DND-41 (cell line): ENCODE data around the gene PLXNA4.

ENCODE experiments used
- ATAC-seq: fragments of 200-7000 bp; cut with Tn5 transposase; 3 replicates; pipeline ENCODE4 v1.9.1; 2021; ENCODE audit warnings: low read depth; ENCODE audit not compliant: insufficient read depth
- DNase-seq: peaks from one replicate; pipeline ENCODE4 v3.0.0-alpha.2; 2020
- H2AFZ ChIP-seq: 2 replicates; pipeline ENCODE4 v1.6.0; 2012; ENCODE audit warnings: low read depth, low read length
- H3K27ac ChIP-seq: 2 replicates; pipeline ENCODE4 v1.5.1; 2012; ENCODE audit warnings: low read length, inconsistent platforms
- H3K27me3 ChIP-seq: fragments of 200-600 bp; sonication (generic); 2 replicates; pipeline ENCODE4 v1.6.0; 2012; ENCODE audit warnings: low read length, mild to moderate bottlenecking, inconsistent platforms; ENCODE audit not compliant: insufficient read depth, poor library complexity
- H3K36me3 ChIP-seq: 2 replicates; pipeline ENCODE4 v1.5.1; 2012; ENCODE audit warnings: low read length, inconsistent platforms; ENCODE audit not compliant: insufficient read depth
- H3K4me1 ChIP-seq: 2 replicates; pipeline ENCODE4 v1.5.1; 2012; ENCODE audit warnings: mild to moderate bottlenecking, low read length; ENCODE audit not compliant: insufficient read depth
- H3K4me2 ChIP-seq: 2 replicates; pipeline ENCODE4 v1.6.0; 2012; ENCODE audit warnings: mild to moderate bottlenecking, moderate library complexity, low read length, inconsistent platforms; ENCODE audit not compliant: insufficient read depth
- H3K4me3 ChIP-seq, 2 experiments: fragments of 200-600 bp in 1 of 2; shearing (Covaris generic) in 1 of 2; 2 replicates each; pipeline ENCODE4 v1.5.1; 2012 to 2016; ENCODE audit warnings: inconsistent platforms in 2 of 2, low read length in 2 of 2, mild to moderate bottlenecking in 2 of 2, low read depth in 1 of 2, moderate library complexity in 1 of 2
- H3K79me2 ChIP-seq: 2 replicates; pipeline ENCODE4 v1.6.0; 2012; ENCODE audit warnings: low read length, inconsistent platforms; ENCODE audit not compliant: insufficient read depth
- H3K9ac ChIP-seq: 2 replicates; pipeline ENCODE4 v1.6.0; 2012; ENCODE audit warnings: low read depth, mild to moderate bottlenecking, inconsistent platforms, low read length, moderate library complexity
- H3K9me3 ChIP-seq: 2 replicates; pipeline ENCODE4 v1.5.1; 2012; ENCODE audit warnings: low read length, moderate library complexity, mild to moderate bottlenecking, inconsistent platforms; ENCODE audit not compliant: insufficient read depth, severe bottlenecking
- H4K20me1 ChIP-seq: 2 replicates; pipeline ENCODE4 v1.6.0; 2012; ENCODE audit warnings: low read length; ENCODE audit not compliant: insufficient read depth
- EZH2 ChIP-seq: IDR thresholded peaks from 3 replicates; pipeline ENCODE4 v1.6.1; 2012; ENCODE audit warnings: borderline replicate concordance, low read depth, mild to moderate bottlenecking, moderate library complexity, low read length, inconsistent platforms; ENCODE audit not compliant: severe bottlenecking
- TF ChIP-seq, protein P1 (sequence below): IDR thresholded peaks from 2 replicates; pipeline ENCODE4 v1.5.1; 2012; ENCODE audit warnings: borderline replicate concordance, low read length, moderate library complexity, mild to moderate bottlenecking; ENCODE audit not compliant: poor library complexity, severe bottlenecking; ENCODE audit errors: extremely low read depth

PLXNA4 gene

DNA sequence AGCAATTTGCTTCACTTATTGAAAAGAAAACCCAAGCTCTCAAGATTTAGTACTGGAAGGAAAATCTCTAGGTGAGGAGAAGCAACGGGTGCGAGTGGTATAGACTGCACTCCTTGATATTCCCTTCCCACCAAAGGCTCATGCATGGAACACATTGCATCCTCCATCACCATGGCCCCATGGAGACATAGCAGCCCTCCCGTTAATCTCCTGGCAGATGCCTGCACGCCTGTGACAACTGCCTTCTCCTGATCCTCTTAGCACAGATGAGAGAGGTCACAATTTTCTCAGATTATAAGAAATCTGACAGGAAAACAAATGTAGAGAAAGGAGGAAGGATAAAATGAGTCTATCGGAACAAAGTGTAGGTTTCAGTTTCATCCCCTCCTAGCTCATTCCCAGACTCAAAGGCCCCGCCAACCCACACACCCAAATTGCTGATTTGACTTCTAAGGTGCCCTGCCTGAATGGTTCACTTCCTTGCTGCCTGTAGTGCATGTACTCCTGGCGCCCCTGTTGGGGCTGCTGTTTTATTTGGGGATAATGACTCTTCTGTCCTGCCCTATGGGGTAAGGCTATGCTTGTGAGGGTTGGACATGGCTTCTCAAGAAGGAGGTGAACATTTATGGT, 50.0 kb downstream of the PLXNA4 start:
- Histone ChIP-seq H3K4me1 (no peaks in the 10 kb centered on the region), H3K9me3 (peaks cover 2% of the 10 kb centered on the region), H4K20me1 (no peaks in the 10 kb centered on the region), H3K4me3 (no peak overlapping the region), H3K9ac (no peak overlapping the region), H3K4me2 (no peak overlapping the region), H3K27me3 (peaks cover 3% of the 10 kb centered on the region), H3K79me2 (no peaks in the 10 kb centered on the region), H3K36me3 (no peaks in the 10 kb centered on the region), H2AFZ (no peak overlapping the region), H3K27ac (no peak overlapping the region)
- DNase-seq (no peak), ATAC-seq (no peak)
- TF ChIP-seq, protein P1, sequence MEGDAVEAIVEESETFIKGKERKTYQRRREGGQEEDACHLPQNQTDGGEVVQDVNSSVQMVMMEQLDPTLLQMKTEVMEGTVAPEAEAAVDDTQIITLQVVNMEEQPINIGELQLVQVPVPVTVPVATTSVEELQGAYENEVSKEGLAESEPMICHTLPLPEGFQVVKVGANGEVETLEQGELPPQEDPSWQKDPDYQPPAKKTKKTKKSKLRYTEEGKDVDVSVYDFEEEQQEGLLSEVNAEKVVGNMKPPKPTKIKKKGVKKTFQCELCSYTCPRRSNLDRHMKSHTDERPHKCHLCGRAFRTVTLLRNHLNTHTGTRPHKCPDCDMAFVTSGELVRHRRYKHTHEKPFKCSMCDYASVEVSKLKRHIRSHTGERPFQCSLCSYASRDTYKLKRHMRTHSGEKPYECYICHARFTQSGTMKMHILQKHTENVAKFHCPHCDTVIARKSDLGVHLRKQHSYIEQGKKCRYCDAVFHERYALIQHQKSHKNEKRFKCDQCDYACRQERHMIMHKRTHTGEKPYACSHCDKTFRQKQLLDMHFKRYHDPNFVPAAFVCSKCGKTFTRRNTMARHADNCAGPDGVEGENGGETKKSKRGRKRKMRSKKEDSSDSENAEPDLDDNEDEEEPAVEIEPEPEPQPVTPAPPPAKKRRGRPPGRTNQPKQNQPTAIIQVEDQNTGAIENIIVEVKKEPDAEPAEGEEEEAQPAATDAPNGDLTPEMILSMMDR: no peak
- no peak for TF ChIP-seq EZH2

DNA sequence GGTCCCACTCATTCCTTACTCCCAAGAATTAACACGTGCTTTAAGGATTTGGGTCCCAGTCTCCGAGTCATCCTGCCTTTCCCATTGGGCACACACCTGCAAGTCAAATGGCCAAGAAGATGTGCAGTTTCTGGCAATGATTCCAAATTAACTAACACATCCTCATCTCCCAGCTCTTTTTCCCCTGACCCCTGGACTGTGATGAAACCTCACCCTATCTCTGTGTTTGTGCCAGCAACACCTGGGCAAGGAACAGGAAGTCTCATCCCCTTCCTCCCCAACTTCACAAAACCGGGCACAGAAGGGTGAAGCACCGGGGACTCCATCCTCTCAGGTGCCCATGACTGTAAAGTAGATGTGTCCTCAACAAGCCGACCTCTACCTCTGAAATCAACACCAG, 54.8 kb downstream of the PLXNA4 start:
- Histone ChIP-seq H3K9me3 (no peaks in the 10 kb centered on the region), H3K4me1 (no peaks in the 10 kb centered on the region), H3K9ac (no peak overlapping the region), H3K36me3 (no peaks in the 10 kb centered on the region), H2AFZ (no peak overlapping the region), H3K4me3 (no peak overlapping the region), H4K20me1 (no peaks in the 10 kb centered on the region), H3K79me2 (no peaks in the 10 kb centered on the region), H3K27ac (no peak overlapping the region), H3K4me2 (no peak overlapping the region), H3K27me3 (peaks cover 1% of the 10 kb centered on the region)
- TF ChIP-seq, protein P1: no peak
- no peak for TF ChIP-seq EZH2
- DNase-seq (no peak), ATAC-seq (no peak)

DNA sequence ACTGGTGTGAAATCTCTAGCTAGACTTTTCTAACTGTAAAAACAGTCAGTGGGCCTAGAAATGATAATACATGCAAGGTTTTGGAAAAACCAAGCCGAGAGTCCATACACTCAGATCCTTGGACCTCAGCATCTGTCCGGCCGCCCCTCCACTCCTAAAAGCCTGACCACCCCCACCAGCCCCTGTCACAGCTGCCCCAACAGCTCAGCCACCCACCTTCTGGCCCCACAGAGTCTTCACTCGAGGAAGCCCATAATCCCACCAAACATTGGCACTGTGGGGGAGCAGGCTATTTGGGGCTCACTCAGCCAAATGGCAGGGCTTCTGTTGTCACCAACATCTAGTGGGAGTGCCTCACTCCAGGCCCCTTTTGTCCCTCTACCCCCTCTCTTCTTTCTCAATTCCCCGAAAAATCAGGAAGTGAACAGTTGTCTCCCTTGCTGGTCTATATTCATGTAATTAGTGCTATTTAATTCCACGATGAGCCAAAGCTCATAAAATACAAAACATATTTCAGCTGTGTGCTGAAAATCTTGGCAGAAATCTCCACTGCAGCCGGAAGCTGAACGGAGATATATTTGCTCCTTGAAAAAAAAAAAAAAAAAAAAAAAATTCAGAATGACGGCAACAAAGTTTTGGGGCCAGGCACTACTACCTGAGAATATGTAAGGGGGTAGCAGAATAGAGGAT, 55.5 kb downstream of the PLXNA4 start:
- no peaks in the 10 kb centered on the region for H3K4me1 ChIP-seq

More for the DNA sequence above, 55.5 kb downstream of the PLXNA4 start:
- DNase-seq (no peak), ATAC-seq (no peak)
- no peaks in the 10 kb centered on the region for H3K79me2 ChIP-seq
- TF ChIP-seq, protein P1: no peak
- no peak for TF ChIP-seq EZH2
- H3K36me3 ChIP-seq: no peaks in the 10 kb centered on the region
- no peak overlapping the region for H3K4me2 ChIP-seq
- H3K4me3 ChIP-seq: no peak overlapping the region
- no peak overlapping the region for H2AFZ ChIP-seq
- H3K9me3 ChIP-seq: no peaks in the 10 kb centered on the region
- H3K27me3 ChIP-seq: no peaks in the 10 kb centered on the region
- H4K20me1 ChIP-seq: no peaks in the 10 kb centered on the region
- no peak overlapping the region for H3K9ac ChIP-seq
- no peak overlapping the region for H3K27ac ChIP-seq
